SW480 (cell line): ENCODE data around the gene UTP25.

Experiments used
- DNase-seq: peaks from one replicate; pipeline ENCODE4 v3.0.0-alpha.2; 2016; ENCODE audit warnings: low spot score

The UTP25 gene

GRCh38 chr1:209839875-209840546 lies 12.2 kb downstream of the UTP25 start:
- DNase-seq = peak; percentile 71

- DNase-seq = no peak
These were observed 12.8 kb downstream of the UTP25 start for GRCh38 chr1:209840611-209841010.

- no peak for DNase-seq
These were observed 17.1 kb downstream of the UTP25 start for GRCh38 chr1:209844695-209845407.

GRCh38 chr1:209845408-209845725 lies 17.6 kb downstream of the UTP25 start:
- DNase-seq = no peak

- DNase-seq = no peak
These were observed 21.6 kb downstream of the UTP25 start for GRCh38 chr1:209849388-209849787.

- peak; percentile 5 for DNase-seq
These were observed 22.7 kb downstream of the UTP25 start for GRCh38 chr1:209850342-209850979.

- DNase-seq = no peak
These were observed 25.9 kb downstream of the UTP25 start for GRCh38 chr1:209853676-209854075.

- no peak for DNase-seq
These were observed 26.4 kb downstream of the UTP25 start for GRCh38 chr1:209854196-209854595.

- DNase-seq = no peak
These were observed 27.2 kb downstream of the UTP25 start for GRCh38 chr1:209855006-209855405.

- no peak for DNase-seq
These were observed 27.9 kb downstream of the UTP25 start for GRCh38 chr1:209855623-209856022.

- DNase-seq = no peak
These were observed 30.9 kb downstream of the UTP25 start for GRCh38 chr1:209858561-209859103.

- DNase-seq = peak; percentile 78
These were observed 32.6 kb downstream of the UTP25 start for GRCh38 chr1:209860293-209860881.

GRCh38 chr1:209861242-209861641 lies 33.5 kb downstream of the UTP25 start:
- no peak for DNase-seq

GRCh38 chr1:209862391-209863356 lies 34.9 kb downstream of the UTP25 start:
- DNase-seq = no peak

- no peak for DNase-seq
These were observed 36.2 kb downstream of the UTP25 start for GRCh38 chr1:209863766-209864485.

- no peak for DNase-seq
These were observed 38.4 kb downstream of the UTP25 start for GRCh38 chr1:209866201-209866600.

GRCh38 chr1:209869291-209870149 lies 41.7 kb downstream of the UTP25 start:
- no peak for DNase-seq

GRCh38 chr1:209870151-209870831 lies 42.5 kb downstream of the UTP25 start:
- no peak for DNase-seq

GRCh38 chr1:209871006-209871405 lies 43.2 kb downstream of the UTP25 start:
- DNase-seq = no peak
